Measurements from ENCODE around the gene TF. TPM values are rescaled to one million over a fixed set of nuclear protein-coding genes. Genes with fewer than 3 reads are reported as not detected.

The TF gene
- total RNA-seq, 2 experiments from 2014 or later: 0.15 to 0.25 TPM

GRCh38 chr3:133833880-133834620 lies 87.9 kb downstream of the TF start:
- H3K9me2 ChIP-seq (ENCODE audit: insufficient read depth, low read length): no peaks in the 10 kb centered on the region
- no peaks in the 10 kb centered on the region for H3K79me2 ChIP-seq (ENCODE audit: insufficient read depth, low read depth, low read length)
- POLR2A ChIA-PET: no interaction called here
- BruUV-seq (replicated peaks): no TSS peak
- H3K36me3 ChIP-seq (ENCODE audit: insufficient read depth, low read length): no peaks in the 10 kb centered on the region
- no peak overlapping the region for H3K27ac ChIP-seq (ENCODE audit: low read depth, low read length, poor library complexity, severe bottlenecking)
- no peaks in the 10 kb centered on the region for H4K20me1 ChIP-seq (ENCODE audit: insufficient read depth, low read length)
- no peak for DNase-seq (ENCODE audit: low spot score)
- no peak overlapping the region for H3K4me2 ChIP-seq (ENCODE audit: low read length)
- H3K9me3 ChIP-seq (ENCODE audit: low read length): no peaks in the 10 kb centered on the region
- H3K4me1 ChIP-seq (ENCODE audit: insufficient read depth, low read length, poor library complexity, severe bottlenecking): no peaks in the 10 kb centered on the region
- no peak overlapping the region for H3K4me3 ChIP-seq (ENCODE audit: low read depth, low read length, poor library complexity, severe bottlenecking)
- CTCF ChIA-PET (ENCODE audit: unreplicated experiment): interaction anchor here (0.6 kb wide), 1 partner anchor 16 kb away, joined by 4 read pairs; no protein-coding TSS in a partner anchor
- TF ChIP-seq EZH2phosphoT487 (IDR thresholded peaks at IDR 0.05; ENCODE audit: borderline replicate concordance, low read depth, low read length): no peak
- TF ChIP-seq CTCF (conservative IDR thresholded peaks at IDR 0.05; ENCODE audit: low read length): no peak
- no peak overlapping the region for H2AFZ ChIP-seq (ENCODE audit: low read length)
- intact Hi-C loops (cut with micrococcal nuclease; ENCODE audit: unreplicated experiment): no loop called here

DNA sequence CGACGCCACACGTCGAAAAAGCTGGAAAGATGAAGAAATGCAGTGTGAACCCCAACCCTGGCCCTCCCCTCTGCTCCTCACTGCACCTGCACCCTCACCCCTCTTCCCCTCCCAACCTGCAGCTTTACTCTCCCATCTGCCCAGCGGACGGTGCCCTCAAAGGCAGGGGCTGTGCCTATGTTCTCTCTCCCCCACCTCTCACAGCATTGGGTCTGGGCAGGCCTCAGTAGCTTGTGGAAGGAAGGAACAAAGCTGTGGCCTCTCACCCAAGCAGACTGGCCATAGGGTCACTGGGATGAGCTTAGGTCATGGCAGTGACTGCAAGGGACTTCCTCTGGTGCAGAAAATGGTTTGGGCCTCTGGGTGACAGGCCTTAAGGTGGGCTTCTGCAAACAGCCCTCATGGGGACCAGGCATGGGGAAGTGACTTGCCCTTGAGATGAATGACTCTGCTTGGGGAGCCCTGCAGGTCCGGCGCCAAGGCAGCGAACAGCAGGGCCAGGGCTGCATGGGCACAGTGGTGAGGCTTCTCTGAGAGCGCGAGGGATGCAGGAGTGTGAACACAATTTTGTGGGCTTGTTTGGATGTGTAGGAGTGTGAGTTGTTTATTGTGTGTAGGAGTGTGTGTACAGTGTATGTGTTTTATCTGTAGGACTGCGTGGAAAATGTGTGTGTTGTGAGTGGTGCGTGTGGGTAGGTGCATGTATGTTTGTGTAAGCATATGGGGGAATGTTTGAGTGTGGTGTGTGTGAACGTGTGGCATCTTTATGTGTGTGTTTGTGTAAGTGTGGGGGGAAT lies 88.6 kb downstream of the TF start:
- intact Hi-C loops (cut with micrococcal nuclease; ENCODE audit: unreplicated experiment): no loop called here

More for the DNA sequence above, 88.6 kb downstream of the TF start:
- H4K20me1 ChIP-seq (ENCODE audit: insufficient read depth, low read length): no peaks in the 10 kb centered on the region
- H3K4me2 ChIP-seq (ENCODE audit: low read length): no peak overlapping the region
- no peak for TF ChIP-seq CTCF (conservative IDR thresholded peaks at IDR 0.05; ENCODE audit: low read length)
- TF ChIP-seq EZH2phosphoT487 (IDR thresholded peaks at IDR 0.05; ENCODE audit: borderline replicate concordance, low read depth, low read length): no peak
- H2AFZ ChIP-seq (ENCODE audit: low read length): no peak overlapping the region
- BruUV-seq (replicated peaks): no TSS peak
- H3K27ac ChIP-seq (ENCODE audit: low read depth, low read length, poor library complexity, severe bottlenecking): no peak overlapping the region
- H3K9me3 ChIP-seq (ENCODE audit: low read length): no peaks in the 10 kb centered on the region
- no peak overlapping the region for H3K4me3 ChIP-seq (ENCODE audit: low read depth, low read length, poor library complexity, severe bottlenecking)
- ChIA-PET POLR2A (no interaction called here), CTCF (ENCODE audit: unreplicated experiment) (no interaction called here)
- H3K36me3 ChIP-seq (ENCODE audit: insufficient read depth, low read length): no peaks in the 10 kb centered on the region
- no peaks in the 10 kb centered on the region for H3K4me1 ChIP-seq (ENCODE audit: insufficient read depth, low read length, poor library complexity, severe bottlenecking)
- no peak for DNase-seq (ENCODE audit: low spot score)
- no peaks in the 10 kb centered on the region for H3K9me2 ChIP-seq (ENCODE audit: insufficient read depth, low read length)
- no peaks in the 10 kb centered on the region for H3K79me2 ChIP-seq (ENCODE audit: insufficient read depth, low read depth, low read length)
